Heart right ventricle (tissue), 16 donors: Measurements from ENCODE around the gene KRT25. TPM values are rescaled to one million over a fixed set of nuclear protein-coding genes. Genes with fewer than 3 reads are reported as not detected.

Experiments used
- ATAC-seq, 8 donors: fragments of 200-7000 bp; cut with Tn5 transposase; one replicate each; pipeline ENCODE4 v1.9.1; 2020; ENCODE audit warnings: mild to moderate bottlenecking in 8 of 8, moderate library complexity in 8 of 8, moderate number of reproducible peaks in 1 of 8
- DNase-seq, 2 donors: peaks; one replicate each; pipeline ENCODE4 v3.0.0-alpha.2; 2020
- H3K27ac ChIP-seq, 10 donors: fragments of 200-600 bp; sonication (generic) in 2 of 10; one replicate each; pipeline versions ENCODE4 v1.5.0 to v1.8.0; 2020 to 2022; ENCODE audit warnings: mild to moderate bottlenecking in 3 of 10
- H3K27me3 ChIP-seq, 7 donors: fragments of 200-600 bp; one replicate each; pipeline ENCODE4 v1.8.0; 2021 to 2022; ENCODE audit warnings: mild to moderate bottlenecking in 2 of 7
- H3K36me3 ChIP-seq, 9 donors: fragments of 200-600 bp; sonication (generic) in 1 of 9; one replicate each; pipeline versions ENCODE4 v1.5.0 to v1.8.0; 2020 to 2022; ENCODE audit warnings: mild to moderate bottlenecking in 2 of 9
- H3K4me1 ChIP-seq, 9 donors: fragments of 200-600 bp; sonication (generic) in 1 of 9; one replicate each; pipeline versions ENCODE4 v1.5.0 to v1.8.0; 2020 to 2022; ENCODE audit warnings: mild to moderate bottlenecking in 4 of 9
- H3K4me3 ChIP-seq, 10 donors: fragments of 200-600 bp; sonication (generic) in 2 of 10; one replicate each; pipeline versions ENCODE4 v1.5.0 to v1.8.0; 2020 to 2022; ENCODE audit warnings: mild to moderate bottlenecking in 7 of 10, moderate library complexity in 2 of 10
- H3K9me3 ChIP-seq, 11 donors: fragments of 200-600 bp in 10 of 11; sonication (generic) in 2 of 11; one replicate each; pipeline versions ENCODE4 v1.5.0 to v1.8.0; 2013 to 2022; ENCODE audit warnings: mild to moderate bottlenecking in 2 of 11, control low read depth in 1 of 11, moderate library complexity in 1 of 11
- CTCF ChIP-seq, 9 donors: fragments of 200-600 bp; sonication (generic) in 2 of 9; IDR thresholded peaks; one replicate each; pipeline versions ENCODE4 v1.5.0 to v1.8.0; 2021 to 2022; ENCODE audit warnings: antibody characterized with exemption in 9 of 9, mild to moderate bottlenecking in 5 of 9, moderate library complexity in 1 of 9
- WGBS, 2 donors: extraction: QIAGEN DNeasy Blood & Tissue Kit; methylation state at CpG; one replicate each; pipeline ENCODE4 v1.1.7; 2013; ENCODE audit warnings: inconsistent platforms in 1 of 2; 5-methylcytosine and 5-hydroxymethylcytosine counted together
- intact Hi-C, 10 donors: fragments of 100-400 bp; cut with DNase I; formaldehyde crosslinking; loops; one replicate each; pipeline versions ENCODE4 v1.11.1 to v1.14.2; 2022
- polyA plus RNA-seq, 2 donors: library from polyadenylated mRNA; stranded (reverse); fragments of 200-250 nt; gene quantifications; one replicate each; pipeline ENCODE4 v1.2.3, GENCODE V29; 2013
- total RNA-seq, 10 donors: library from RNA; stranded (reverse); fragmentation: NEBNext Ultra II Directional in 3 of 10; extraction: Animal tissue kit (Norgen Biotek cat#: 25700) in 3 of 10; gene quantifications; one replicate each; pipeline versions ENCODE4 v1.2.1 to v1.2.4, GENCODE V29; 2021 to 2023
- donor health status: Arrhythmogenic right ventricular cardiomyopathy.
- donor health status: ischemic (EF 13 %, LVEDD 7.1; RV severe dilation, severe dysfunction).
- donor health status: healthy with polysubstance abuse.
- donor health status: DM: no; HTN: yes; CAD: no.
- donor health status: DM: no; HTN: no; CAD: no.
- donor health status: ischemic (EF 25% LVEDD 6.9; RV normal size, moderate dysfunction).
- donor health status: ischemic (EF 25% LVEDD 5.7; RV mildly dilated, moderate dysfunction).
- donor health status: healthy.
- donor health status: DM: yes; HTN: yes; CAD: no.
- donor health status: Ischemic cardiomyopathy.
- donor health status: ischemic (EF 35%, LVEDD 5.7; RV mildly dilated, moderate dysfunction).
- donor health status: nonischemic (EF 11% LVEDD 7.7; RV severe dilation, severe dysfunction).
- donor health status: DM: yes; HTN: yes; CAD: no.
- donor health status: PGD.
- donor health status: ischemic (EF 29% LVEDD 5.4; RV normal size, mild dysfunction).
- donor health status: nonischemic (EF 23%, LVEDD 6.1; RV moderate dilation, normal function).

KRT25 gene
- total and polyA plus RNA-seq, 12 donors: not detected

GRCh38 chr17:40799859-40800258 is 44.7 kb upstream of the KRT25 start, which contains the start of gene KRT28:
KRT28 (minus strand) TSS chr17:40799959; CDS start chr17:40799893, 66 bp downstream.
- ATAC-seq: no peak
- H3K27me3 ChIP-seq: peaks cover 0 to 76% (median 48%) of the 10 kb centered on the region in 7 donors
- H3K36me3 ChIP-seq: no peaks in the 10 kb centered on the region
- no peaks in the 10 kb centered on the region for H3K9me3 ChIP-seq
- H3K4me3 ChIP-seq: no peak within 1 kb of the TSS
- no peak for DNase-seq
- intact Hi-C loops: loop anchor here in 9 of 10 donors (5.0 to 10.0 kb wide), 11 partner anchors 57 to 865 kb away; no protein-coding TSS in a partner anchor
- no peak for TF ChIP-seq CTCF (IDR thresholded peaks at IDR 0.05)
- 71 to 74% methylated on average over 3 of the region's 3 CpGs for WGBS, 2 donors
- peaks cover 0 to 6% (median 0%) of the 10 kb centered on the region in 9 donors for H3K4me1 ChIP-seq
- no peak within 1 kb of the TSS for H3K27ac ChIP-seq

- intact Hi-C loops: loop anchor here in 3 of 10 donors (5.0 to 10.0 kb wide), 3 partner anchors 180 to 750 kb away; no protein-coding TSS in a partner anchor
- no peak for DNase-seq
- no peak for ATAC-seq
- Histone ChIP-seq H3K27me3 (peaks cover 0 to 78% (median 48%) of the 10 kb centered on the region in 7 donors), H3K4me3 (no peak overlapping the region), H3K27ac (no peak overlapping the region), H3K36me3 (no peaks in the 10 kb centered on the region), H3K4me1 (peaks cover 0 to 2% (median 0%) of the 10 kb centered on the region in 9 donors), H3K9me3 (no peaks in the 10 kb centered on the region)
- WGBS, 2 donors: 69 to 71% methylated on average over 27 of the region's 27 CpGs
- TF ChIP-seq CTCF (IDR thresholded peaks at IDR 0.05): no peak
Measured at GRCh38 chr17:40796846-40797245, 41.7 kb upstream of the KRT25 start.

GRCh38 chr17:40795019-40795667 is 40.0 kb upstream of the KRT25 start:
- no peak for TF ChIP-seq CTCF (IDR thresholded peaks at IDR 0.05)
- H3K4me3 ChIP-seq: no peak overlapping the region
- no peaks in the 10 kb centered on the region for H3K36me3 ChIP-seq
- 83% methylated on average over 10 of the region's 10 CpGs for WGBS, 2 donors
- no peak overlapping the region for H3K27ac ChIP-seq
- peaks cover 0 to 6% (median 0%) of the 10 kb centered on the region in 9 donors for H3K4me1 ChIP-seq
- H3K9me3 ChIP-seq: no peaks in the 10 kb centered on the region
- ATAC-seq (no peak), DNase-seq (no peak)
- peaks cover 0 to 63% (median 36%) of the 10 kb centered on the region in 7 donors for H3K27me3 ChIP-seq
- intact Hi-C loops: loop anchor here in 4 of 10 donors (2.0 to 10.0 kb wide), 4 partner anchors 174 to 752 kb away; no protein-coding TSS in a partner anchor

GRCh38 chr17:40794466-40794865 is 39.3 kb upstream of the KRT25 start:
- TF ChIP-seq CTCF (IDR thresholded peaks at IDR 0.05): no peak
- Histone ChIP-seq H3K27ac (no peak overlapping the region), H3K4me3 (no peak overlapping the region), H3K9me3 (no peaks in the 10 kb centered on the region), H3K27me3 (peaks cover 0 to 56% (median 30%) of the 10 kb centered on the region in 7 donors), H3K4me1 (peaks cover 0 to 6% (median 0%) of the 10 kb centered on the region in 9 donors), H3K36me3 (no peaks in the 10 kb centered on the region)
- DNase-seq: no peak
- intact Hi-C loops: loop anchor here in 6 of 10 donors (2.0 to 10.0 kb wide), 4 partner anchors 172 to 180 kb away; no protein-coding TSS in a partner anchor
- ATAC-seq: no peak
- 83 to 93% methylated on average over 2 of the region's 2 CpGs for WGBS, 2 donors
